Globus pallidus (tissue), 1 donor: ENCODE measurements around the gene MSANTD1.

Experiments
- DNase-seq: peaks from one replicate; pipeline ENCODE4 v3.0.0-alpha.2; 2015; ENCODE audit warnings: low spot score

MSANTD1 gene

DNA sequence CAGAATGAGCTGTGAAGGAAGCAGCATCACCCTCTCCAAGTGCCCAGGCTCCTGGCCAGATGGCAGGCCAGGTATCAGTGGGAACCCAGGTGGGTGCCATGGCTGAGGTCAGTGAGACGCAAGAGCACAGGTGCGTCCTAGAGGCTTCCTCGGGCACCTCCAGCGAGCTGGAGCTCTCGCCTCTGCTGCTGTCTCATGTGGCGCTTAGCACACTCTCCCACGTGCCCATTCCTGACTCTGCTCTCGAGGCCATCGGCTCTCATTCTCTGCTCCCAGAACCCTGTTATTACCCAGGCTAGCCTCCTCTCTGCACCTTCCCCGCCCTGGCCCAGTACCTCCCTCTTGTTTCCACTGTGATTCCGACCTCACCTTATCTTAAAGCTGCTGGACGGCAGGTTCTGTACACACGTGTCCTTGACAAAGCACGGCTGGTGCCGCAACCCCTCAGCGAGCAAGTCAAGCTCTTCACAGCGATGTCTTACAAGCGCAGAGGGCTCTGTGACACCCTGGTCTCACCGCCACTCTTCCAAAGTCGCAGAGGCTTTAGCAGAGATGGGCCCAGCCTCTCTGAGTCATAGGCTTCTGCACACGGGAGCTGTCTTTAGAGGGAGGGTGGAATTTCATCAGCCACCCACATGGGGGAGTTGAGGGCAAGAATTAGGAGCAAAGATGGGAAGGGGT is 15.4 kb upstream of the MSANTD1 start:
- DNase-seq, result no peak

- no peak for DNase-seq
Measured at GRCh38 chr4:3234171-3235029, 14.6 kb upstream of the MSANTD1 start.

- DNase-seq, result no peak
Measured at GRCh38 chr4:3235030-3235345, 14.0 kb upstream of the MSANTD1 start.

DNA sequence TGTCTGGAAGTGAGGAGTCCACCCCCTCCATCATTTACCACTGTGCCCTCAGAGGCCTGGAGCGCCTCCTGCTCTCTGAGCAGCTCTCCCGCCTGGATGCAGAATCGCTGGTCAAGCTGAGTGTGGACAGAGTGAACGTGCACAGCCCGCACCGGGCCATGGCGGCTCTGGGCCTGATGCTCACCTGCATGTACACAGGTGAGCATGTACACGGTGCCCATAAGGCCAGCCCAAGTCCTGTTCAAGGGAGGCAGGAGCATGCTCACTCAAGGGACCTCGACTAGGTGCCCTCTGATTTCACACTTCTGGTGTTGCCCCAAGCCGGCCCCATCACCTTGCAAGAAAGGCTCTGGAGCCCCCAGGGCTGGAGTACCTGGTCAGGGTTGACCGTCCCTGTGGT is 13.4 kb upstream of the MSANTD1 start:
- DNase-seq, result no peak

- no peak for DNase-seq
Measured at GRCh38 chr4:3236326-3236878, 12.6 kb upstream of the MSANTD1 start.

GRCh38 chr4:3237266-3237665 is 11.7 kb upstream of the MSANTD1 start:
- DNase-seq, result no peak

- DNase-seq, result no peak
Measured at GRCh38 chr4:3237712-3238560, 11.0 kb upstream of the MSANTD1 start.

- no peak for DNase-seq
Measured at GRCh38 chr4:3238721-3239120, 10.2 kb upstream of the MSANTD1 start.

DNA sequence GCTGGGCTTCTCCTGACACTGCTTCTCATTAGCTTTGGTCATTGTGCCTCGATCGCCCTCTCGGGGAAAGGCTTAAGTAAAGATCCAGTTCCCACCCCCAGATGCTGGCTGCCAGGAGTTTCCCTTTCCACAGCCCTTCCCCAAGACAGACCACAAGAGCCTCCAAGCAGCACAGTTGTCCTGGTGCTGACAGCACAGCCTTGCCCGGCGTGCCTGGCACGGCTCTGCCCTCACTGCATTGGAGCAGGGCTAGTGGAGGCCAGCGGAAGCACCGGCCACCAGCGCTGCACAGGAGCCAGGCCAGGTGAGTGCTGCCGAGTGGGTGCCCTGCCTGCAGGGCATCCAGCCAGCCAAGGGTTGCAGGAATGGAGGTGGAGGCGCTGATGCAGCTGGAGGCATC is 9.7 kb upstream of the MSANTD1 start:
- no peak for DNase-seq

GRCh38 chr4:3239998-3240920 is 8.7 kb upstream of the MSANTD1 start:
- no peak for DNase-seq

DNA sequence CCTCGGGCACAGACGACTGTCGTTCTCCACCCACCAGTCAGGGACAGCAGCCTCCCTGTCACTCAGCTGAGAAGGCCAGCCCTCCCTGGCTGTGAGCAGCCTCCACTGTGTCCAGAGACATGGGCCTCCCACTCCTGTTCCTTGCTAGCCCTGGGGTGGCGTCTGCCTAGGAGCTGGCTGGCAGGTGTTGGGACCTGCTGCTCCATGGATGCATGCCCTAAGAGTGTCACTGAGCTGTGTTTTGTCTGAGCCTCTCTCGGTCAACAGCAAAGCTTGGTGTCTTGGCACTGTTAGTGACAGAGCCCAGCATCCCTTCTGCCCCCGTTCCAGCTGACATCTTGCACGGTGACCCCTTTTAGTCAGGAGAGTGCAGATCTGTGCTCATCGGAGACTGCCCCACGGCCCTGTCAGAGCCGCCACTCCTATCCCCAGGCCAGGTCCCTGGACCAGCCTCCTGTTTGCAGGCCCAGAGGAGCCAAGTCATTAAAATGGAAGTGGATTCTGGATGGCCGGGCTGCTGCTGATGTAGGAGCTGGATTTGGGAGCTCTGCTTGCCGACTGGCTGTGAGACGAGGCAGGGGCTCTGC is 7.9 kb upstream of the MSANTD1 start:
- DNase-seq, result no peak

DNA sequence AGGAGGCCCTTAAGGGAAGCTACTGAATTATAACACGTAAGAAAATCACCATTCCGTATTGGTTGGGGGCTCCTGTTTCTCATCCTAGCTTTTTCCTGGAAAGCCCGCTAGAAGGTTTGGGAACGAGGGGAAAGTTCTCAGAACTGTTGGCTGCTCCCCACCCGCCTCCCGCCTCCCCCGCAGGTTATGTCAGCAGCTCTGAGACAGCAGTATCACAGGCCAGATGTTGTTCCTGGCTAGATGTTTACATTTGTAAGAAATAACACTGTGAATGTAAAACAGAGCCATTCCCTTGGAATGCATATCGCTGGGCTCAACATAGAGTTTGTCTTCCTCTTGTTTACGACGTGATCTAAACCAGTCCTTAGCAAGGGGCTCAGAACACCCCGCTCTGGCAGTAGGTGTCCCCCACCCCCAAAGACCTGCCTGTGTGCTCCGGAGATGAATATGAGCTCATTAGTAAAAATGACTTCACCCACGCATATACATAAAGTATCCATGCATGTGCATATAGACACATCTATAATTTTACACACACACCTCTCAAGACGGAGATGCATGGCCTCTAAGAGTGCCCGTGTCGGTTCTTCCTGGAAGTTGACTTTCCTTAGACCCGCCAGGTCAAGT is 6.9 kb upstream of the MSANTD1 start:
- DNase-seq, result no peak

GRCh38 chr4:3243136-3243780 is 5.7 kb upstream of the MSANTD1 start:
- no peak for DNase-seq

GRCh38 chr4:3244002-3244401 is 5.0 kb upstream of the MSANTD1 start:
- no peak for DNase-seq

GRCh38 chr4:3244747-3245146 is 4.2 kb upstream of the MSANTD1 start:
- DNase-seq, result no peak

GRCh38 chr4:3245676-3246075 is 3.3 kb upstream of the MSANTD1 start:
- DNase-seq, result no peak

- no peak for DNase-seq
Measured at GRCh38 chr4:3246458-3247398, 2.2 kb upstream of the MSANTD1 start.

GRCh38 chr4:3247399-3248177 is 1.4 kb upstream of the MSANTD1 start:
- no peak for DNase-seq
